OCI-LY7 (cell line): ENCODE data around the gene GOLGA3.

Source experiments
- CTCF ChIP-seq: fragments of 200-600 bp; sonication (generic); conservative IDR thresholded peaks from 2 replicates; pipeline ENCODE4 v1.5.1; 2014; ENCODE audit warnings: mild to moderate bottlenecking, antibody characterized with exemption, low read length, moderate library complexity, mixed read lengths
- EZH2phosphoT487 ChIP-seq: fragments of 200-600 bp; sonication (generic); IDR thresholded peaks from 2 replicates; pipeline ENCODE4 v1.6.1; 2018; ENCODE audit warnings: low read depth, borderline replicate concordance, mild to moderate bottlenecking, mixed run types, antibody characterized with exemption, low read length, moderate library complexity, mixed read lengths

- TF ChIP-seq CTCF (no peak), EZH2phosphoT487 (no peak)
Measured at GRCh38 chr12:132761032-132761920, 67.4 kb downstream of the GOLGA3 start, which contains the start of gene ANKLE2.
